Dermis microvascular lymphatic vessel endothelial cell (primary cell): ENCODE data around the gene CNTD1. TPM values are rescaled to one million over a fixed set of nuclear protein-coding genes. Genes with fewer than 3 reads are reported as not detected.

ENCODE experiments used
- DNase-seq, 2 donors: peaks; one replicate each; pipeline versions ENCODE4 v3.0.0 to v3.0.0-alpha.2; 2010; ENCODE audit warnings: low read depth in 2 of 2
- total RNA-seq: library from RNA; depleted of rRNA; stranded (reverse); fragments of >200 nt; gene quantifications from 2 replicates; pipeline ENCODE4 v1.2.1, GENCODE V29; 2014

Gene CNTD1
- total RNA-seq, 1 donor from 2014 or later: not detected

GRCh38 chr17:42803074-42803883, 4.6 kb downstream of the CNTD1 start:
- DNase-seq: no peak

- DNase-seq: no peak
Observed at GRCh38 chr17:42804918-42805367, 6.3 kb downstream of the CNTD1 start.

- DNase-seq: no peak
Observed at GRCh38 chr17:42806249-42806648, 7.6 kb downstream of the CNTD1 start.

GRCh38 chr17:42809250-42809649, 10.6 kb downstream of the CNTD1 start:
- no peak for DNase-seq

DNA sequence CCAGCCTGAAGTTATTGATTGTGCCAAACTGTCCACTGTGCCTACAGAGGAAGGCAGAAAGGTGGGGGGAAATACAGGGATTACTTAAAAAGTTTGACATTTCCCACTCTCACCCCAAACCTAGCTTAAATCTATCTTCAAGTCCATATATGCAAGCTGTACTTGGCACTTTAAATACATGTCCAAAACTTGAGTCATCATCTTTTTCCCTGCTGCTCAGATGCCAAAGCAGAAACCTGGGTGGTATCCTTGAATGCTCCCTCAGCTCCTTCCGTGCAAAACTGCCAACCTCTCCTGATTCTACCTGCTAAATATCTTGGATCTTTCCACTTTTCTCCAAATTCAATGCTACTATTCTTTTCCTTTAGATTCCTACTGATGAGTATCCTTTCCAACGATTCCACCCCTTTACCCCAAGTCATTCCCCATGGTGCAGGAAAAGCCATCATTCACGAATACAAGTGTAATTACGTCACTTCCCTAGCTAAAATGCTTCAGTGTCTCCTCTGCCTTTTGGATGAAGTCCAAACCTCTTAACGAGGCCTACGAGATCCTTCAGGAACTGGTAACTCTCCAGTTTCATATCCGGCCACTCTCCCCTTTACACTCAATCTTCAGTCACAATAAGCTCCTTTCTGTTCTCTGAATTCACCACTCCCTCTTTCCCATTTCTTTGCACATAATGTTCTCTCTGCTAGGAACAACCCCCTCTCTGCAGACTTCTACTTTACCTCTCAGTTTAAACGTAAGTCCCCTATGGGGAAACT, 16.2 kb downstream of the CNTD1 start:
- peak in 1 of 2 donors; percentile 79 for DNase-seq

GRCh38 chr17:42817866-42818265, 19.2 kb downstream of the CNTD1 start:
- DNase-seq: peak in 1 of 2 donors; percentile 23

DNA sequence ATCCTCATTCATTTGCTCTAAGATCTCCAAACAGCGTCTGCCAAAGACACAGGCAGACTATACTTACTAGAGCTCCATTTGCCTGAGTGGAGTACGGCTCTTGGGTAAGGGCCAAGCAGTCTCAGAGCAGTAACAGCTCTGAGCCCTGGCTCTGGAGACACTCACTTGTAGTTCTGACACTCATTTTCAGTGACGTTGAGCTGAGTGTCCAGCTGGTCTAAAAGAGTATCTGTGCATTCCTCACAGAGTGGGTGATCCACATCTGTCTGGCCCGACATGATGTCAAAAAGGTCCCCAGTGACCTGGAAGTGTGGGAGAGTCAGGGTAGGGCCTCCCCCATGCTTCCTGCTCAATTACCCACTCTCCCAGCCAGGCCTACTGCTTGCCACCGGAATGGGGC, 19.7 kb downstream of the CNTD1 start:
- no peak for DNase-seq

GRCh38 chr17:42819939-42820535, 21.4 kb downstream of the CNTD1 start:
- peak; percentile 48 to 78 for DNase-seq

DNA sequence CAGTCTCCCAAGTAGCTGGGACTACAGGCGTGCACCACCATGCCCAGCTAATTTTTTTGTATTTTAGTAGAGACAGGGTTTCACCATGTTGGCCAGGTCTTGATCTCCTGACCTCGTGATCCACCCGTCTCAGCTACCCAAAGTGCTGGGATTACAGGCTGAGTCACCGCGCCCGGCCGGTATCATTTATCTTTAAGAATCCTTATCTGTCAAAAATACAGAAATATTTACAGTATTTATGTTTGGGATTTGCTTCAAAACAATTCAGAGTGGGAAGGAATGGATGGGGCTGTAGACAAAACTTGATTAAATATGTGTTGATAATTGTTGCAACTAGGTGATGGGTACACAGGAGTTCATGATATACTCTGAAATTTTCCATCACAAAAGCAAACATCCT, 22.5 kb downstream of the CNTD1 start:
- DNase-seq: no peak

DNA sequence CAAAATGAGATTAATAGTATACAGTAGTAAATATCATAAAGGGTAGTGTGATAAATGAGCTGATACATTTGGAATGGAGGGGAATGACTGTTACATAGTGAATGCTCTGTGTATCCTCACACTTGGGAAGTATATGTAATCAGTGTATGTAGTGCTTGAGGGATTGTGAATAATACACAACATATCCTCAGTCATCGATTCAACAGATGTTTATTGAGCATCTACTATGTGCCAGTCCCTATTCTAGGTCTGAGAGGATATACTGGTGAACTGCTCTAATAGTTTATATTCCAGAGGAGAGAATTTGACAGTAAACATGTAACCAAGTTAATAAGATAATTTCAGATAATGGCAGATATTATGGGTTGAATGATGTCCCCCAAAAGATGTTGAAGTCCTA, 28.8 kb downstream of the CNTD1 start:
- no peak for DNase-seq

DNA sequence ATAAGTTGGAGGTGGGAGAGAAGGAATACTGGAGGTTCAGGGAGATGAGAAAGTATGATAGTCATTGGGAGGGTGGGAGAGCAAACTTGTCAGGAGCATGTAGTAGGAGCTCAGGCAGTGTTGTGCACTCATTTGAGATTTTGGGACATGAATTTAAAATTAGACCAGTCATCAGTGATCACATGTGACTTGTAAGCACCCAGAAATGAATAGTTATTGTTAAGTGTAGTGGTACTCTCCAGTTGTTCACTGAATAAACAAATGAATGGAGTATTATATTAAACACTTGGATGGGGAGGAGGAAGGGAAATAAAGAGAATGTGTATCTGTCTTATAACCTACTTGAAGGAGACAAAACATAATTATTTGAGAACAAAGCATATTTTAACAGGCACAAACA, 32.3 kb downstream of the CNTD1 start:
- no peak for DNase-seq

GRCh38 chr17:42832213-42832933, 33.7 kb downstream of the CNTD1 start:
- DNase-seq: no peak

- DNase-seq: peak; percentile 78 to 88
Observed at GRCh38 chr17:42832934-42833766, 34.5 kb downstream of the CNTD1 start, which contains the start of gene PSME3. TSS of gene PSME3 (plus strand) at chr17:42833397. CDS start at chr17:42833632, 235 bp downstream.

DNA sequence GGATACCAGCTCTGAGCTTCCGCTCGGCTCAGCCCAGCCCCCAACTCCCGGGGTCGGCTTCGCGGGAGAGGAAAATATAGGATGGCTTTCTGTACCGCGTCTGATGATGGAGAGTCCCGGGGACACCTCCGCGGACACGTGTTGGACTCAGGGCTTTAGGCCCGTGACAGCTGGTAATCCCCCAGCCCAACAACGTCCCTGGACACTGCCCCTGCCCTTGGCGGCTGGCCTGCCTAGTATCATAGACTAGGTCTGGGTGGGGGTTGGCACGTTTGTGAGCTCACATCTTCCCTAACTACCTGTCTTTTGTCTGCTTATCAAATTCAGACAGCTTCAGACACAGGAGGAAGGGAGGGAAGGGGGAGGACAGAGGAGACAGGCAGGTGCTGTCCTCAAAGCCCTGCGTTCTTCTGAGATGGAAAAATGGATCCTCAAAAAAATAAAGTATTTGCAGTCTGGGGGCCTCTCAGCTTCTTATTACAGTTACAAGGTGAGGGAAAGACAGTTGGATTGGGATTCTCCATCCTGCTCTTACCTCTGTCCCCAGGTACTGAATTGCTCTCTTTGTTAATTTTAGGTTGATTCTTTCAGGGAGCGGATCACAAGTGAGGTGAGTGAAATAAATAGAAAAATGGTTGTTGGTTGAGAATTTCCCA, 35.2 kb downstream of the CNTD1 start:
- DNase-seq: no peak

- no peak for DNase-seq
Observed at GRCh38 chr17:42835732-42836131, 37.1 kb downstream of the CNTD1 start.

- DNase-seq: no peak
Observed at GRCh38 chr17:42841975-42842685, 43.5 kb downstream of the CNTD1 start.

- DNase-seq: peak; percentile 55 to 78
Observed at GRCh38 chr17:42843358-42843934, 44.8 kb downstream of the CNTD1 start.

GRCh38 chr17:42844271-42844670, 45.6 kb downstream of the CNTD1 start, which contains the start of gene AOC2:
TSS of gene AOC2 (plus strand) at chr17:42844580. CDS start at chr17:42844627, 47 bp downstream.
- DNase-seq: no peak
